Ishikawa (cell line): ENCODE results near the gene SCRT2.

Experiments
- CEBPB ChIP-seq: IDR thresholded peaks from 2 replicates; pipeline ENCODE4 v1.6.1; 2012
- CREB1 ChIP-seq: IDR thresholded peaks from 2 replicates; pipeline ENCODE4 v1.6.1; 2012; ENCODE audit warnings: low read depth
- EGR1 ChIP-seq: IDR thresholded peaks from 2 replicates; pipeline ENCODE4 v1.6.1; 2012
- EP300 ChIP-seq: IDR thresholded peaks from 2 replicates; pipeline ENCODE4 v1.6.1; 2012; ENCODE audit warnings: borderline replicate concordance
- FOXM1 ChIP-seq: IDR thresholded peaks from 2 replicates; pipeline ENCODE4 v1.6.1; 2012; ENCODE audit warnings: low read depth, borderline replicate concordance
- NFIC ChIP-seq: IDR thresholded peaks from 2 replicates; pipeline ENCODE4 v1.6.1; 2012
- RAD21 ChIP-seq: IDR thresholded peaks from 2 replicates; pipeline ENCODE4 v1.6.1; 2012; ENCODE audit warnings: low read depth
- TAF1 ChIP-seq: IDR thresholded peaks from 2 replicates; pipeline ENCODE4 v1.6.1; 2012; ENCODE audit warnings: low read depth, mild to moderate bottlenecking
- TCF12 ChIP-seq: IDR thresholded peaks from 2 replicates; pipeline ENCODE4 v1.6.1; 2012; ENCODE audit warnings: low read depth
- TEAD4 ChIP-seq: IDR thresholded peaks from 2 replicates; pipeline ENCODE4 v1.6.1; 2012
- YY1 ChIP-seq: IDR thresholded peaks from 2 replicates; pipeline ENCODE4 v1.6.1; 2012; ENCODE audit warnings: low read depth
- ZBTB7A ChIP-seq: IDR thresholded peaks from 2 replicates; pipeline ENCODE4 v1.6.1; 2012; ENCODE audit warnings: low read depth
- TF ChIP-seq, protein P1 (sequence below): IDR thresholded peaks from 2 replicates; pipeline ENCODE4 v1.6.1; 2012
- TF ChIP-seq, protein P2 (sequence below): IDR thresholded peaks from 2 replicates; pipeline ENCODE4 v1.6.1; 2012; ENCODE audit warnings: low read depth, mild to moderate bottlenecking
- TF ChIP-seq, protein P3 (sequence below): IDR thresholded peaks from 2 replicates; pipeline ENCODE4 v1.6.1; 2012

SCRT2 gene

GRCh38 chr20:651713-652614 is 23.6 kb downstream of the SCRT2 start:
- no peak for TF ChIP-seq YY1
- TF ChIP-seq, protein P1, sequence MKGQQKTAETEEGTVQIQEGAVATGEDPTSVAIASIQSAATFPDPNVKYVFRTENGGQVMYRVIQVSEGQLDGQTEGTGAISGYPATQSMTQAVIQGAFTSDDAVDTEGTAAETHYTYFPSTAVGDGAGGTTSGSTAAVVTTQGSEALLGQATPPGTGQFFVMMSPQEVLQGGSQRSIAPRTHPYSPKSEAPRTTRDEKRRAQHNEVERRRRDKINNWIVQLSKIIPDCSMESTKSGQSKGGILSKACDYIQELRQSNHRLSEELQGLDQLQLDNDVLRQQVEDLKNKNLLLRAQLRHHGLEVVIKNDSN = no peak
- TF ChIP-seq EGR1 = no peak
- TF ChIP-seq, protein P2, sequence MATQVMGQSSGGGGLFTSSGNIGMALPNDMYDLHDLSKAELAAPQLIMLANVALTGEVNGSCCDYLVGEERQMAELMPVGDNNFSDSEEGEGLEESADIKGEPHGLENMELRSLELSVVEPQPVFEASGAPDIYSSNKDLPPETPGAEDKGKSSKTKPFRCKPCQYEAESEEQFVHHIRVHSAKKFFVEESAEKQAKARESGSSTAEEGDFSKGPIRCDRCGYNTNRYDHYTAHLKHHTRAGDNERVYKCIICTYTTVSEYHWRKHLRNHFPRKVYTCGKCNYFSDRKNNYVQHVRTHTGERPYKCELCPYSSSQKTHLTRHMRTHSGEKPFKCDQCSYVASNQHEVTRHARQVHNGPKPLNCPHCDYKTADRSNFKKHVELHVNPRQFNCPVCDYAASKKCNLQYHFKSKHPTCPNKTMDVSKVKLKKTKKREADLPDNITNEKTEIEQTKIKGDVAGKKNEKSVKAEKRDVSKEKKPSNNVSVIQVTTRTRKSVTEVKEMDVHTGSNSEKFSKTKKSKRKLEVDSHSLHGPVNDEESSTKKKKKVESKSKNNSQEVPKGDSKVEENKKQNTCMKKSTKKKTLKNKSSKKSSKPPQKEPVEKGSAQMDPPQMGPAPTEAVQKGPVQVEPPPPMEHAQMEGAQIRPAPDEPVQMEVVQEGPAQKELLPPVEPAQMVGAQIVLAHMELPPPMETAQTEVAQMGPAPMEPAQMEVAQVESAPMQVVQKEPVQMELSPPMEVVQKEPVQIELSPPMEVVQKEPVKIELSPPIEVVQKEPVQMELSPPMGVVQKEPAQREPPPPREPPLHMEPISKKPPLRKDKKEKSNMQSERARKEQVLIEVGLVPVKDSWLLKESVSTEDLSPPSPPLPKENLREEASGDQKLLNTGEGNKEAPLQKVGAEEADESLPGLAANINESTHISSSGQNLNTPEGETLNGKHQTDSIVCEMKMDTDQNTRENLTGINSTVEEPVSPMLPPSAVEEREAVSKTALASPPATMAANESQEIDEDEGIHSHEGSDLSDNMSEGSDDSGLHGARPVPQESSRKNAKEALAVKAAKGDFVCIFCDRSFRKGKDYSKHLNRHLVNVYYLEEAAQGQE = no peak
- TF ChIP-seq TEAD4 = no peak
- no peak for TF ChIP-seq FOXM1
- TF ChIP-seq ZBTB7A = no peak
- no peak for TF ChIP-seq CREB1
- TF ChIP-seq TCF12 = no peak
- TF ChIP-seq EP300 = no peak
- no peak for TF ChIP-seq NFIC
- no peak for TF ChIP-seq CEBPB
- TF ChIP-seq, protein P3, sequence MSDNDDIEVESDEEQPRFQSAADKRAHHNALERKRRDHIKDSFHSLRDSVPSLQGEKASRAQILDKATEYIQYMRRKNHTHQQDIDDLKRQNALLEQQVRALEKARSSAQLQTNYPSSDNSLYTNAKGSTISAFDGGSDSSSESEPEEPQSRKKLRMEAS = no peak
- no peak for TF ChIP-seq TAF1
- TF ChIP-seq RAD21 = no peak

GRCh38 chr20:650954-651353 is 24.6 kb downstream of the SCRT2 start:
- TF ChIP-seq CEBPB (no peak), EP300 (no peak), CREB1 (no peak)
- TF ChIP-seq, protein P2 = no peak

DNA sequence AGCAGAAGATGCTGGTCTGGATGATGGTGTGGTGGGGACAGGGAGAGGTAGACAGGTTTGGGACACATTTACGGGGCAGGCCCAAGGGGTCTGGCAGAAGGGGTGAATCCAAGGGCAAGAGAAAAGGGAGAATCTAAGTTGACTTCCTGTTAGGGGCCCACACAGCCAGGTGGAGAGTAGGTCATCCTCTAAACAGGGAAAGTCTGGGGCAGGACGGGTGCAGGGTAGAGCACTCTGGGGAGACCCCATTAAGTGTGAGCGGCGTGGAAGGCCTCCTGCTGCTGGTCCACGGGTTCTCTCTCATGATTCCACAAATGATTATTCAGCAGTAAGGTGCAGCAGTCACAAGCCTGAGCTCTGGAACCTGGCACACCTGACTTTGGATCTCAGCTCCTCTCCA is 25.3 kb downstream of the SCRT2 start:
- no peak for TF ChIP-seq NFIC
- TF ChIP-seq TAF1 = no peak
- TF ChIP-seq TCF12 = no peak
- TF ChIP-seq CEBPB = no peak
- no peak for TF ChIP-seq ZBTB7A
- TF ChIP-seq, protein P2 = no peak

DNA sequence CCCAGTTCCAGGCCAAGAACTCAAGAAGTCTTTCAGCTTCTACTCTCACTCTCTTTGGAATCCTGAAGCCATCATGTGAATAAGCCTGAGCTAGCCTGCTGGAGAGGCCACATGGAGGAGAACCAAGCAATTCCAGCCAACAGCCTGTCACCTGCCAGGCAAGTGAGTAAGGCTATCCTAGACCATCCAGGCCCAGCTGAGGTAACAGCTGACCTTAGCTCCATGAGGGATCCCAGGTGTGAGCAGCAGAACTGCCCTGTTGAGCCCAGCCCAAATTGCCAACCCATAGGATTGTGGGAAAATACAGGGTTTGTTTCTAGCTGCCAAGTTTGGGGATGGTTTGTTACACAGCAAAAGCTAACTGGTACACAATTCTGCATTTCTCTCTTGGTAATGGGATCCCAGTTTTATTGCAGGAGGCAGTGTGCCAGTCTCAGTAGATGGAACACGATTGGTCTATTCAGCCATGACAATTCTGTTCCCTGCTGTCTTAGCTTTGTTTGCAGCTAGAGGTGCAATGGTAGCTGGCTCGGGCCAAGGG is 28.1 kb downstream of the SCRT2 start:
- TF ChIP-seq, protein P2 = no peak
- TF ChIP-seq RAD21 (no peak), TEAD4 (no peak), ZBTB7A (no peak), FOXM1 (no peak), CEBPB (no peak), CREB1 (no peak), EGR1 (no peak), TCF12 (no peak), YY1 (no peak)
- TF ChIP-seq, protein P3 = no peak
